Caco-2 (cell line): ENCODE data around the gene RAB1B. TPM values are rescaled to one million over a fixed set of nuclear protein-coding genes. Genes with fewer than 3 reads are reported as not detected.
"Not testable (repeated sequence)": the region's sequence is repeated elsewhere in the genome, so short reads cannot be mapped to it uniquely, and the experiment has no call there.

Source experiments
- BruUV-seq: library from RNA; stranded (reverse); fragments of 400-500 nt; replicated peaks from 2 replicates; lab custom pipeline; 2021; lab: Mats Ljungman, UMichigan
- CTCF ChIA-PET: fragments of 300-600 bp; sonication (Branson Sonifier 250); formaldehyde crosslinking; loops from one replicate; lab custom pipeline; 2022; ENCODE audit warnings: antibody characterized with exemption; lab: Charles Lee
- POLR2A ChIA-PET: fragments of 300-600 bp; sonication (Branson Sonifier 250); formaldehyde crosslinking; loops from one replicate; lab custom pipeline; 2022; ENCODE audit warnings: antibody characterized with exemption; lab: Charles Lee
- DNase-seq, 2 experiments: peaks; one replicate each; pipeline versions ENCODE4 v3.0.0 to v3.0.0-alpha.2; 2020 to 2022
- H3K27me3 ChIP-seq: replicated peaks from 2 replicates; pipeline ENCODE4 v1.6.0; 2011; ENCODE audit warnings: low read length; ENCODE audit not compliant: control insufficient read depth, insufficient read depth
- H3K36me3 ChIP-seq: 2 replicates; pipeline ENCODE4 v1.5.1; 2011; ENCODE audit warnings: low read length; ENCODE audit not compliant: control insufficient read depth, insufficient read depth
- H3K4me1 ChIP-seq: fragments of 250-450 bp; sonication (Bioruptor Pico); 2 replicates; pipeline ENCODE4 v1.5.1; 2020; ENCODE audit warnings: mild to moderate bottlenecking
- H3K4me3 ChIP-seq: 2 replicates; pipeline ENCODE4 v1.5.1; 2011; ENCODE audit warnings: low read depth, mild to moderate bottlenecking, control low read depth, low read length
- H3K9me3 ChIP-seq: fragments of 250-450 bp; sonication (Bioruptor Pico); 2 replicates; pipeline ENCODE4 v1.5.1; 2020; ENCODE audit warnings: mild to moderate bottlenecking, moderate library complexity
- H3K27ac Mint-ChIP-seq: one replicate; pipeline ENCODE4 v1.8.0; 2022; ENCODE audit warnings: mixed read lengths; ENCODE audit not compliant: unreplicated experiment
- H3K27me3 Mint-ChIP-seq: one replicate; pipeline ENCODE4 v1.8.0; 2022; ENCODE audit warnings: mixed read lengths; ENCODE audit not compliant: insufficient read depth, unreplicated experiment
- H3K36me3 Mint-ChIP-seq: one replicate; pipeline ENCODE4 v1.8.0; 2022; ENCODE audit warnings: mild to moderate bottlenecking, mixed read lengths; ENCODE audit not compliant: insufficient read depth, unreplicated experiment
- H3K4me1 Mint-ChIP-seq: one replicate; pipeline ENCODE4 v1.8.0; 2022; ENCODE audit warnings: low read depth, mixed read lengths; ENCODE audit not compliant: unreplicated experiment
- H3K4me3 Mint-ChIP-seq: one replicate; pipeline ENCODE4 v1.8.0; 2022; ENCODE audit warnings: mild to moderate bottlenecking, moderate library complexity, mixed read lengths; ENCODE audit not compliant: unreplicated experiment
- H3K9me3 Mint-ChIP-seq: one replicate; pipeline ENCODE4 v1.8.0; 2022; ENCODE audit warnings: mixed read lengths; ENCODE audit not compliant: unreplicated experiment
- CTCF ChIP-seq, 2 experiments: fragments of 200-600 bp in 1 of 2; IDR thresholded peaks; 1 replicate in 1 of 2; 2 replicates in 1 of 2; pipeline versions ENCODE4 v1.5.1 to v1.8.0; 2011 to 2022; ENCODE audit warnings: antibody characterized with exemption in 1 of 2, control low read depth in 1 of 2, inconsistent platforms in 1 of 2, low read depth in 1 of 2, low read length in 1 of 2, mild to moderate bottlenecking in 1 of 2, moderate library complexity in 1 of 2; ENCODE audit not compliant: insufficient read depth in 1 of 2, severe bottlenecking in 1 of 2, unreplicated experiment in 1 of 2
- intact Hi-C: fragments of 100-400 bp; cut with micrococcal nuclease; formaldehyde crosslinking; loops from one replicate; pipeline ENCODE4 v1.10.0; 2022; ENCODE audit not compliant: unreplicated experiment
- total RNA-seq: library from RNA; stranded (reverse); gene quantifications from 2 replicates; pipeline ENCODE4 v1.2.3, GENCODE V29; 2022

Gene RAB1B
- total RNA-seq, 1 experiment from 2014 or later: 132 TPM

GRCh38 chr11:66302656-66303055 lies 34.2 kb downstream of the RAB1B start:
- no TSS peak for BruUV-seq
- Mint-ChIP-seq H3K9me3 (no peaks in the 10 kb centered on the region), H3K4me1 (no peaks in the 10 kb centered on the region), H3K36me3 (no peaks in the 10 kb centered on the region), H3K27ac (no peak overlapping the region), H3K4me3 (no peak overlapping the region), H3K27me3 (no peaks in the 10 kb centered on the region)
- no peaks in the 10 kb centered on the region for H3K36me3 ChIP-seq
- TF ChIP-seq CTCF (IDR thresholded peaks at IDR 0.05; ENCODE audit: insufficient read depth in 1 of 2, low read depth in 1 of 2, low read length in 1 of 2, severe bottlenecking in 1 of 2, unreplicated experiment in 1 of 2): no peak
- no peaks in the 10 kb centered on the region for H3K4me1 ChIP-seq
- CTCF ChIA-PET: no interaction called here
- no peaks in the 10 kb centered on the region for H3K27me3 ChIP-seq
- H3K9me3 ChIP-seq: no peaks in the 10 kb centered on the region
- DNase-seq: no peak
- intact Hi-C loops: no loop called here
- POLR2A ChIA-PET: no interaction called here
- H3K4me3 ChIP-seq: no peak overlapping the region

- H3K4me1 Mint-ChIP-seq: no peaks in the 10 kb centered on the region
- H3K36me3 ChIP-seq: no peaks in the 10 kb centered on the region
- peaks cover 14% of the 10 kb centered on the region for H3K4me1 ChIP-seq
- CTCF ChIA-PET: interaction anchor here (1.3 kb wide), 1 partner anchor 27 kb away, joined by 3 read pairs; the partner anchor contains the start of gene RIN1
- H3K4me3 Mint-ChIP-seq: no peak overlapping the region
- H3K9me3 ChIP-seq: no peaks in the 10 kb centered on the region
- DNase-seq: no peak
- no peaks in the 10 kb centered on the region for H3K27me3 Mint-ChIP-seq
- POLR2A ChIA-PET: no interaction called here
- no peak overlapping the region for H3K4me3 ChIP-seq
- H3K36me3 Mint-ChIP-seq: peaks cover 17% of the 10 kb centered on the region
- intact Hi-C loops: no loop called here
- H3K27me3 ChIP-seq: no peaks in the 10 kb centered on the region
- no peak overlapping the region for H3K27ac Mint-ChIP-seq
- H3K9me3 Mint-ChIP-seq: no peaks in the 10 kb centered on the region
- TF ChIP-seq CTCF (IDR thresholded peaks at IDR 0.05; ENCODE audit: insufficient read depth in 1 of 2, low read depth in 1 of 2, low read length in 1 of 2, severe bottlenecking in 1 of 2, unreplicated experiment in 1 of 2): no peak
- no TSS peak for BruUV-seq
Observed at GRCh38 chr11:66309475-66309874, 41.0 kb downstream of the RAB1B start.

DNA sequence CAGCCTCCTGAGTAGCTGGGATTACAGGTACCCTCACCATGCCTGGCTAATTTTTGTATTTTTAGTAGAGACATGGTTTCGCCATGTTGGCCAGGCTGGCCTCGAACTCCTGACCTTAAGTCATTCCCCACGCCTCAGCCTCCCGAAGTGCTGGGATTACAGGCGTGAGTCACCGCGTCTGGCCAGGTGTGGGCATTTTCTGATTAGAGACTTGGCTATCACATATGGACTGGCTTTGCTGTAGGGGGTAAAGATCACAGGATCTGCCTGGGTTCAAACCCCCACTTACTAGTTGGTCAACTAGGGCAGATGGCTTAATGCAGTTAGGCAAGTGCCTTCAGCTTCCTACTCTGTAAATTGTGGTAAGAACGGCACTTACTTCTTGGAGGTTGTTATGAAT lies 41.9 kb downstream of the RAB1B start:
- BruUV-seq: no TSS peak
- Histone ChIP-seq H3K9me3 (no peaks in the 10 kb centered on the region), H3K27me3 (no peaks in the 10 kb centered on the region), H3K36me3 (no peaks in the 10 kb centered on the region), H3K4me3 (no peak overlapping the region), H3K4me1 (peaks cover 14% of the 10 kb centered on the region)
- peaks cover 17% of the 10 kb centered on the region for H3K36me3 Mint-ChIP-seq
- no peak overlapping the region for H3K4me3 Mint-ChIP-seq
- intact Hi-C loops: no loop called here
- no peak for TF ChIP-seq CTCF (IDR thresholded peaks at IDR 0.05; ENCODE audit: insufficient read depth in 1 of 2, low read depth in 1 of 2, low read length in 1 of 2, severe bottlenecking in 1 of 2, unreplicated experiment in 1 of 2)
- no peaks in the 10 kb centered on the region for H3K27me3 Mint-ChIP-seq
- CTCF ChIA-PET: interaction anchor here (1.3 to 2.9 kb wide), 2 partner anchors 19 to 26 kb away, joined by 3 to 34 read pairs; partner anchors contain the start of gene RIN1
- H3K9me3 Mint-ChIP-seq: no peaks in the 10 kb centered on the region
- DNase-seq: no peak
- no peaks in the 10 kb centered on the region for H3K4me1 Mint-ChIP-seq
- POLR2A ChIA-PET: interaction anchor here (0.7 kb wide), 1 partner anchor 21 kb away, joined by 3 read pairs; the partner anchor contains the start of gene YIF1A
- H3K27ac Mint-ChIP-seq: no peak overlapping the region

GRCh38 chr11:66310803-66311440 lies 42.5 kb downstream of the RAB1B start:
- H3K27me3 Mint-ChIP-seq, H3K27me3 ChIP-seq, H3K4me1 Mint-ChIP-seq, H3K36me3 ChIP-seq, H3K9me3 Mint-ChIP-seq, DNase-seq, H3K9me3 ChIP-seq, intact Hi-C loops, BruUV-seq, H3K4me3 ChIP-seq: not testable (repeated sequence)
- H3K4me3 Mint-ChIP-seq: peak overlapping the region; percentile 87
- H3K36me3 Mint-ChIP-seq: peaks cover 17% of the 10 kb centered on the region
- ChIA-PET POLR2A (interaction anchor here (0.7 to 2.3 kb wide), 4 partner anchors 22 to 34 kb away, joined by 3 to 34 read pairs (median 18); partner anchors contain the start of genes BRMS1, RIN1 and YIF1A), CTCF (interaction anchor here (0.6 to 3.4 kb wide), 17 partner anchors 16 to 434 kb away, joined by 3 to 90 read pairs (median 7); partner anchors contain the start of genes B4GAT1, BRMS1, CCDC87 and RAB1B)
- peak overlapping the region; percentile 91 for H3K27ac Mint-ChIP-seq
- peaks cover 14% of the 10 kb centered on the region for H3K4me1 ChIP-seq
